ENCODE measurements around the gene CALM3. TPM values are rescaled to one million over a fixed set of nuclear protein-coding genes. Genes with fewer than 3 reads are reported as not detected.
A peak's percentile ranks its signal among the peaks of the same experiment; 100 is the strongest.

The CALM3 gene
- total and polyA plus RNA-seq, 8 donors: 178 to 478 (median 351) TPM

- Histone ChIP-seq H3K27ac (no peak overlapping the region), H3K36me3 (no peaks in the 10 kb centered on the region), H3K9me3 (no peaks in the 10 kb centered on the region), H3K4me1 (peaks cover 15 to 41% of the 10 kb centered on the region in 2 donors), H3K27me3 (peaks cover 0 to 48% of the 10 kb centered on the region in 2 donors), H3K4me3 (no peak overlapping the region)
- intact Hi-C loops (cut with DNase I): no loop called here
- ATAC-seq (no peak), DNase-seq (no peak)
- TF ChIP-seq CTCF (IDR thresholded peaks at IDR 0.05): no peak
These were observed 29.6 kb downstream of the CALM3 start for GRCh38 chr19:46630586-46631205.

GRCh38 chr19:46631481-46631880 is 30.4 kb downstream of the CALM3 start:
- intact Hi-C loops (cut with DNase I): no loop called here
- no peak for TF ChIP-seq CTCF (IDR thresholded peaks at IDR 0.05)
- Histone ChIP-seq H3K9me3 (no peaks in the 10 kb centered on the region), H3K4me3 (no peak overlapping the region), H3K36me3 (no peaks in the 10 kb centered on the region), H3K4me1 (peaks cover 7 to 33% of the 10 kb centered on the region in 2 donors), H3K27me3 (peaks cover 0 to 56% of the 10 kb centered on the region in 2 donors), H3K27ac (no peak overlapping the region)
- ATAC-seq (no peak), DNase-seq (no peak)

- H3K9me3 ChIP-seq: no peaks in the 10 kb centered on the region
- peaks cover 0 to 73% of the 10 kb centered on the region in 2 donors for H3K27me3 ChIP-seq
- ATAC-seq: no peak
- no peak overlapping the region for H3K4me3 ChIP-seq
- no peaks in the 10 kb centered on the region for H3K36me3 ChIP-seq
- H3K4me1 ChIP-seq: peaks cover 4 to 26% of the 10 kb centered on the region in 2 donors
- H3K27ac ChIP-seq: no peak overlapping the region
- intact Hi-C loops (cut with DNase I): no loop called here
- no peak for TF ChIP-seq CTCF (IDR thresholded peaks at IDR 0.05)
- DNase-seq: no peak
These were observed 32.0 kb downstream of the CALM3 start for GRCh38 chr19:46633130-46633529.

- Histone ChIP-seq H3K27me3 (peaks cover 0 to 83% of the 10 kb centered on the region in 2 donors), H3K27ac (no peak overlapping the region), H3K9me3 (no peaks in the 10 kb centered on the region), H3K4me3 (peak overlapping the region in 1 of 2 donors; percentile 20), H3K36me3 (no peaks in the 10 kb centered on the region), H3K4me1 (peaks cover 4 to 33% of the 10 kb centered on the region in 2 donors)
- ATAC-seq: peak; percentile 86
- TF ChIP-seq CTCF (IDR thresholded peaks at IDR 0.05): no peak
- intact Hi-C loops (cut with DNase I): no loop called here
- DNase-seq: peak in 3 of 4 donors; percentile 68 to 94 (median 88)
These were observed 33.0 kb downstream of the CALM3 start for GRCh38 chr19:46634045-46634655.

GRCh38 chr19:46634656-46635218 is 33.6 kb downstream of the CALM3 start:
- Histone ChIP-seq H3K27ac (no peak overlapping the region), H3K4me3 (no peak overlapping the region), H3K9me3 (no peaks in the 10 kb centered on the region), H3K36me3 (no peaks in the 10 kb centered on the region), H3K27me3 (peaks cover under 1 to 89% of the 10 kb centered on the region in 2 donors), H3K4me1 (peaks cover 4 to 37% of the 10 kb centered on the region in 2 donors)
- no peak for ATAC-seq
- intact Hi-C loops (cut with DNase I): no loop called here
- DNase-seq: no peak
- TF ChIP-seq CTCF (IDR thresholded peaks at IDR 0.05): no peak

All from left lung (tissue), 10 donors.